Activated T-cell treated with anti-CD3 and anti-CD28 coated beads, Interleukin-2, amount 50 U/mL, for 1 hour (primary cell): Measurements from ENCODE around the gene CCSER1.
"Not testable (repeated sequence)": the region's sequence is repeated elsewhere in the genome, so short reads cannot be mapped to it uniquely, and the experiment has no call there.

Experiments used
- DNase-seq: peaks from one replicate; pipeline ENCODE4 v3.0.0-alpha.2; 2020

Gene CCSER1

DNA sequence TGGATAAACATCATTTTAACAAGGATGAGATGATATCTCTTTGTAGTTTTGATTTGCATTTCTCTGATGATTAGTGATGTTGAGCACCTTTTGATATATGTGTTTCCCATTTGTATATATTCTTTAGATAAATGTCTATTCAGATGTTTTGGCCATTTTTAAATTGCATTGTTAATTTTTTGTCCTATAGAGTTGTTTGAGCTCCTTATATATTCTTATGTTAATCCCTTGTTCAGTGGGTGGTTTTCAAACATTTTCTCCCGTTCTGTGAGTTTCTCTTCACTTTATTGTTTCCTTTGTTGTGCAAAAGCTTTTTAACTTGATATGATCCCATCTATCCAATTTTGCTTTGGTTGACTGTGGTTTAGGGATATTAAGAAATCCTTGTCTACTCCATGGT, 606.0 kb downstream of the CCSER1 start:
- DNase-seq: no peak

DNA sequence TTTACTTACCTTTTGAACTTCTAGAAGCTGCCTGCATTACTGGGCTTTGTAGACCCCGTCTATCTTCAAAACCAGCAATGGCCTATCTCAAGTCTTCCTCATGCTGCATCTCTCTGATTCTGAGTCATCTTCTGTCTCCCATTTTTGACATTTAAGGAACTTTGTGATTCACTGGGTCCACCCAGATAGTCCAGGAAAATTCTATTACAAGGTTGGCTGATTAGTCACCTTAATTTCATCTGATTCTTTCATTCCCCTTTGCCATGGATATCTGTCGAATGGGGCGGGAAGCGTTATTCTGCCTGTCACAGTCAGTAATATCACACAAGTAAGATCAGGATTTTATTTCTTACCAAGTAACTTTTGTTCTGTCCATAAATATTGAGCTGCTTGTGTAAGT, 618.0 kb downstream of the CCSER1 start:
- DNase-seq: no peak

GRCh38 chr4:90753068-90753467, 625.9 kb downstream of the CCSER1 start:
- no peak for DNase-seq

DNA sequence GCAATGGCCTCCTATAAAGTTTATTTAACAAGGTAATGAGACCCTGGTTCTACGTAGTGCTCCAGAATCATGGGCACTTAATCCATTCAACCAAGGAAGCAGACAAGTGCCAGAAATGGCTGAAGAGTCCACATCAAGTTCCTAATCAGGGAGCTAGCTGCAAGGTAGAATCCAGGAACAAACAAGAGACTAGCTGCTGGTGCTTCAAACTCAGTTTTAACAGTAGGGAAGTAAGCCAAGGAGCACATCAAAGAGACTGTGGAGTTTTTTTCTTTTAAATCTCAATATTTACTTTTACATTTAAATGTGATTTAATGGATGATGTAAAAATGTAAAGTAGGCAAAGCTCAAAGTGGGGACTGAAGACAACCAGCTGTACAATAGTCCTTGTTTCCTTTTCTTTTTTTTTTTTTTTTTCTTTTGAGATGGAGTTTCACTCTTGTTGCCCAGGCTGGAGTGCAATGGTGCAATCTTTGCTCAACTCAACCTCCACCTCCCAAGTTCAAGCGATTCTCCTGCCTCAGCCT, 630.4 kb downstream of the CCSER1 start:
- DNase-seq: no peak

DNA sequence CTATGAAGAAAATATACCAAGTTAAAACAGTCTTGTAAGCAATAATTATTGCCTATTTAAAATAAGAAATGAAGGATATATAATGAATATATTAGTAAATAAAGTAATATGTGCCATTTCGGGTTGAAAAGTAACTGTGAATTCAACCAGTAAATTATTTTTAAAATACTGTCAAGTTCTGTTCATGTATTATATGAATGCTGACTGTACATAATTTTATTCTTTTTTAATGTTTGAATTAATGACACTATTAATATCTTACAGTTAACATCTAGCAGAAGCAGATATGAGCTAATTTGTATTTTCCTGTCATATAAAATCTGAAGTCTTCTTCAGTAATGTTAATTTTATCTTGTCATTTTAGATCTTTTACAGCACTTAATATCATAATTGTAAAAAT, 632.9 kb downstream of the CCSER1 start:
- DNase-seq: no peak

DNA sequence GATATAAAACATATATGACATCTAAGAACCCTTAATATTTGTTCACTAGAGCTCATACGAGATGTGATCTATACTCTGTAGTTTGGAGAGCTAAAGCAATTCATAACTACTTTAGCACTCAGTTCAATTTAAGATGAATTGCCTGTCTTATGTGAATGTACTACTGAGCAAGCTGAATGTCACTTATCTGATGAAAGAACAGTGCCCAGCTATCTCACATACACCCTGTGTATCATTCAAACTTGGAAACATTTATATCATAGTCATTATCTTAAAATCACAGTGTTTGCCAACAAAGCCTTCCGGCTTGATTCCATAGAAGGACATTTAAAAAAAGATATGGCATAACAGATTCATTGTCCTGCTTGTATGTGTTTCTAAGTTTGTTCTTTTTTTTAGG, 639.6 kb downstream of the CCSER1 start:
- DNase-seq: no peak

DNA sequence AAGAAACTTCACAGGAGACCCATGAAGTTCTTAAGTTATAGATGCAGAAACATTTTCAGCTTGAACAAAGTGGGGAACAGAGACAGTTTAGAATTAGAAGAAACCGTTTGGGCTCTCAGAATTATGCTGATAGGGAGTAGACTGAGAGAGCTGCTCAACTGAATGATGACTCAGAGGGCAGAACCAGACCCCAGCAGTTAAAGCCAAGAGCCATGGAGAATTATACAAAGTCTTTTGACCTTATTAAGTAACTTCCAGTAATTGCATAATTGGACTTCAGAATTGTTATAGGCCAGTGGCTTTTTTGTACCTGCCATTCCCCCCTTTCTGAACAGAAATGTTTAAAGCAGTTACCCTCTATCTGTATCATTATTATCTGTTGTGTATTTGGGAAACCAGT, 642.1 kb downstream of the CCSER1 start:
- no peak for DNase-seq

GRCh38 chr4:90780193-90780592, 653.0 kb downstream of the CCSER1 start:
- no peak for DNase-seq

GRCh38 chr4:90786602-90787001, 659.4 kb downstream of the CCSER1 start:
- DNase-seq: no peak

GRCh38 chr4:90792696-90793095, 665.5 kb downstream of the CCSER1 start:
- DNase-seq: no peak

- no peak for DNase-seq
Observed at GRCh38 chr4:90798948-90799347, 671.8 kb downstream of the CCSER1 start.

DNA sequence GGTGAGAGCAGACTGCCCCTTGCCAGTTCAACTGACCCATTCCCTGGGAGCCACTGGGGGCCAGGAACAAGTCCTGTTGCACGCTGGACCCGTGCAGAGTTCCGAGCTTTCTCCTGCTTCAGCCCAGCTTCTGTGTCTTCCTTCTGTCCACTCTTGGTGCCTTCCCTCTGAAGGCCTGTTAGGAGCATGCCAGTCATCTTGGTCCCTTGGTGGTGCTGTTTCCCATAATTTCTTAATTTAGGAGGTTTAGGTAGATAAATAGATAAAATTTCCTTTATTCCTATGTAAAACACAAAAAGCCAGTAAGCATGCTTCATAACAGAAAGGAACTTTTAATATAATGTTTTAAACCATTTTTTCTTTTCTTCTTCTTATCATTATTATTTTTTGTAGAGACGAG, 672.7 kb downstream of the CCSER1 start:
- no peak for DNase-seq

GRCh38 chr4:90815569-90815968, 688.4 kb downstream of the CCSER1 start:
- DNase-seq: no peak

- no peak for DNase-seq
Observed at GRCh38 chr4:90816754-90817153, 689.6 kb downstream of the CCSER1 start.

DNA sequence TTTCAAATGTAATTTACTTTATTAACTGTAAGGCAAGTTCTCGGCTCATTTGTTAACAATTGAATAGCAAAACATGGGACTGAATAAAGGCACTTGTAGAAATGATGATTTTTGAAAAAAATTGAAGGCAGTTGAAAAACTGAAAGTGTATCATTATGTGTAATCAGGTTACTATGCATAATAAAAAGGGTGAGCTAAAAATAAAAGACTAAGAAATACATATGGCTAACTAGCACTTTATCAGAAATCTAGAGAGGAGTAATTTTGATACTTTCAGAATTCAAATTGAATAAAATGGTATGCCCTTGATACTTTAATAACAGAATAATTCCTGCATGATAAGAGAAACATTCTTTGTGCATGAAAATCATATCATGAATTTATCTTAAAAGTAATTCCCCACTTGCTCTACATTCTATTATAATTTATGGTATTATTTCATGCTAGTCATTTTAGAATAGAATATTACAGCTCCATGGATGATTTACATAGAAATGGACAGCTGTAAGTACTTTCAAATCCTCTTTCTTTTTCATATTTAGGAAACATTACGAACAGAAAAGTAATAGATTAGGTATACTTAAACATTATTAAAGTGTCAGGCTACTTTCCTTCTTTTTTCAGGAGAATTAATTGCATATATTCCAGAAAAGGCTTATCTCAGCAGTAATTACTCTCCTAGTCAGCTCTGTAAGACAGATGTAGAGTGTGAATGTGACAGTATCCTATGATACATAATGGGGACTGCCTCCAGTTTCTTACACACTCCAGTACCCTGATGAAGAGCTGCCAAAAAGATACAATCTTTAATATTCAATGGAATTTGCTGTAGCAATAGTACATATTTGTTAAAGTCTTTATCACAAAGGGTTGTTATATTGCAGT, 697.3 kb downstream of the CCSER1 start:
- DNase-seq: no peak

GRCh38 chr4:90825849-90826248, 698.7 kb downstream of the CCSER1 start:
- no peak for DNase-seq

DNA sequence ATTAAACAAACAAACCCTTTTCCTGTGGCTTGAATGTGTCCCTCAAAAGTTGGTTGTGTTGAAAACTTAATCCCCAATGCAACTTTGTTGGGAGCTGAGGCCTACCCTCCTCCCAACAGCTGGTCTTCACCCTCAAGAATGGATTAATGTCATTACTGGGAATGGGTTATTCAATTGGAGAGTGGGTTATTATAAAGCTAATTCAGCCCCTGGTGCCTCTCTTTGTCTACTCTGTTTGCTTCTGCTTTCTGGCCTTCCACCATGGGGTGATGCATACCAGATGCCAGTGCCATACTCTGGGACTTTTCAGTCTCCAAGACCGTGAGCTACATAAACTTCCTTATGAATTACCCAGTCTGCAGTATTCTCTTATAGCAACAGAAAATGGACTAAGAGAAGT, 706.5 kb downstream of the CCSER1 start:
- no peak for DNase-seq

GRCh38 chr4:90837241-90837640, 710.0 kb downstream of the CCSER1 start:
- DNase-seq: no peak

DNA sequence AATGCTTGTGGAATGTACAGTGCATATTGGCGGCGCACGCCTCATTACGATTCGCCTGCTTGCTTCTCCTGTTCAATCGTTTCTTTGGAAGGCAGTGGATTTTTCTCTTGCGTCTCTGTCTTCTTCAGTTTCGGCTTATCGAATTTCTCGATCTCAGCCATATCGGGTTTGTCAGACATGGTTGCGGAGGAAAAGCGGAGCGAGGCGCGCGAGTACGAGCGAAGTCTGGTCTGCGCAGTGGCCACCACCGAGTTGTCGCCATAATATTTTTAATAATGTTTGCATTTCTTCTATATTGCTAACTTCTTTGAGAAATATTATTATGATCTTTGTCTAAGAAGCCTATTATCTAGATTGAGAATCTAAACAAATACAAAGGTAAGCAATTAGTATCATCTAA, 711.7 kb downstream of the CCSER1 start:
- not testable (repeated sequence) for DNase-seq

GRCh38 chr4:90840291-90840690, 713.1 kb downstream of the CCSER1 start:
- no peak for DNase-seq

DNA sequence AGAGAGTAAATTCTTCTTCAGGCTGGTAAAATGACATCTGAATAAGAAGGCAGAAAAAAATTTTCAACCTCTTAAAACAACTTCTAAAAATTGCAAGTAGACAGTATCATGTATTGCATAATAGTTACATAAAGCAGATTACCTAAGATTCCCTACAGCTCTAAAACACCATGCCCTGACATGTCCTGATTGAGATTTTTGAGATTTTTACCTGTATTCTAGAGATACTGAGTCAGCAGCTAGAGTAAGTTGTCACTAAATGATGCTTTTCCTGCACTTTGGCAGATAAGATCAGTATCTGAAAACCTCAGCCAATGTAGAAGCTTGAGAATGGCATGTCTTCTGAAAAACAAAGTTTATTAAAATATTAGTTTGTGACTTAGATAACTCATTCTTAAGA, 713.6 kb downstream of the CCSER1 start:
- no peak for DNase-seq

GRCh38 chr4:90841676-90842075, 714.5 kb downstream of the CCSER1 start:
- DNase-seq: no peak

DNA sequence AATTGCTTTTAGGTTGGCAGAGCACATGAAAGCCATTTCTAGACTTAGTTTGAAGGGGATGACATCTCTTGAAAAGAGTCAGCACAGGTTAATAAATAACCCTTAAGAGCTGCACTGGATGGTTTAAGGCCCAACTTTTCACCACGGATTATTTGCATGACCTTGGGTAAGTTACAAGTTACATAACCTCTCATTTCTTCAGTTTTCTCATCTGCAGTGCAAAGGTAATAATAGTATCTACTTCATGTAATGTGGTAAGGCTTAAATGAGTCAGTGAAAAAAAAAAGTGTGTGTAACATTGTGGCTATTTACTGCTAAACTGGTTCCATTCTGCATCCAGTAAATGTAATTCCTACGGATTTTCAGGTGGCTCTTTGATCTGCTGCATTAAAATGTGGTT, 715.8 kb downstream of the CCSER1 start:
- DNase-seq: no peak

- no peak for DNase-seq
Observed at GRCh38 chr4:90844241-90844640, 717.0 kb downstream of the CCSER1 start.

DNA sequence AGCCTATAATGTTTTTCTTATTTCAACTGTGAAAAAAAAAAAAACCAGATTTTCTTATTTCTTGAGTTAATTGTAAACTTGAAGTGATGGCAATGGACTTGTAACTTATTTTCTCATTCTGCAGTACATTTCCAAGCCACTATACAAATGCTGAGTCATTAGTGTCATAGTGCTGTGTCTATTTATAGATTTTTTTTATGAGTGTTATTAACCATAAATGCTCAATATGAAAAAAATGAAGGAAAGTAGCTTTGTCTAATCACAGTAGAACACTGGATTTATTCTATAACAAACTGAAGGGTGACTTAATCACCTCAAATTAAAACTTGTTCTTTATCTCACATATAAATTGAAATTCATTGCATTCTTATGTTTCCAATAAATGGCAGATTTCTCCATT, 718.6 kb downstream of the CCSER1 start:
- no peak for DNase-seq
